Epithelial cell of prostate (primary cell): ENCODE measurements around the gene P3H4.

Experiments used
- DNase-seq: peaks from one replicate; pipeline ENCODE4 v3.0.0-alpha.2; 2011; ENCODE audit warnings: low read depth, low spot score
- H3K27ac ChIP-seq: fragments of 450-650 bp; 2 replicates; pipeline ENCODE4 v1.5.1; 2017; ENCODE audit warnings: mild to moderate bottlenecking

Gene P3H4

GRCh38 chr17:41773731-41774193 is 38.0 kb downstream of the P3H4 start:
- peak overlapping the region; percentile 100 for H3K27ac ChIP-seq
- DNase-seq: no peak

- DNase-seq: peak; percentile 95
- peak overlapping the region; percentile 100 for H3K27ac ChIP-seq
Measured at GRCh38 chr17:41773190-41773588, 38.6 kb downstream of the P3H4 start.

DNA sequence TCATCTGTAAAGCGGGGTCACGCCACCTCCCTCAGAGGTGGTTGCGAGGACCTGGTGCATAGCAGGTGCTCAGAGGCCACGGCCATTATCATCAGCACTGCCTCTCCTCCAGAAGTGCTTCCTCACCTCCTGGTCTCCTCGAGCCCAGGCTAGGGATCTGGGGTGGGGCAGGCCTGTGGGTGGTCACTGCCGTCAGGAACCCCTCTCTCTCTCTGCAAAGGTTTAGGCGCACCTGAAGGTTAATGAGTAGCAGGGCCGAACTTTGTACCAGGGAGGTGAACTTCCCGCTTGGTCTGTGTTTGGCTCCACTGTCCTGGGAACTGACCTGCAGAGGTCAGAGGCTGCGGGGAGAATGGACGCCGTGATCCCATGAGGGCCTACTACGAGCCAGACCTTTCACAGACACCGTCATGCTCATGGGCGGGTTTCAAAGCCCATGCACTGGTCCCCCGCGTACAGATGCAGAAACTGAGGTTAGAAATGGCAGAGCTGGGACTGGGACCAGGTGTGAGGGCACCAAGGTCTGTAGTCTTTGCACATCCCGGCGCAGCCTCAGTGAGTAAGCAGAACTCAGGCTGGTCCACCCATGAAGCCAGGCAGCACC is 39.1 kb downstream of the P3H4 start:
- peak overlapping the region; percentile 100 for H3K27ac ChIP-seq
- no peak for DNase-seq

DNA sequence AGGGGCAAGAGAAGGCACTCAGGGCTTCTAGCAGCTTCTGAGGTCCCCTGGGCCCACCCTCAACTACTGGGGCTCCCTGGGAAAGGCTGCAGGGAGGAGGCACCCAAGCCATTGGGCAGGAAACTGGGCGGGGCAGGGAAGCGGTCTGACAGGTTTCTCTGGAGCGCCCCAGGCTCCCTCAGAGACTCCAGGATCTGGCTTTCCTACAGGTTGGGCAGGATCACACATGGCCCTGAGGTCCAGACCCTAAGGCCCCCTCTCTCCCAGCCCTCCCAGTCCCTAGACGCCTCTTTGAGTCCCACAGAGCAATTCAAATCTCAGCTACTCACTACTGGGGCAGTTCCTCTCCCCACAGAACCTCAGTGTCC is 39.5 kb downstream of the P3H4 start:
- H3K27ac ChIP-seq: peak overlapping the region; percentile 100
- DNase-seq: no peak

DNA sequence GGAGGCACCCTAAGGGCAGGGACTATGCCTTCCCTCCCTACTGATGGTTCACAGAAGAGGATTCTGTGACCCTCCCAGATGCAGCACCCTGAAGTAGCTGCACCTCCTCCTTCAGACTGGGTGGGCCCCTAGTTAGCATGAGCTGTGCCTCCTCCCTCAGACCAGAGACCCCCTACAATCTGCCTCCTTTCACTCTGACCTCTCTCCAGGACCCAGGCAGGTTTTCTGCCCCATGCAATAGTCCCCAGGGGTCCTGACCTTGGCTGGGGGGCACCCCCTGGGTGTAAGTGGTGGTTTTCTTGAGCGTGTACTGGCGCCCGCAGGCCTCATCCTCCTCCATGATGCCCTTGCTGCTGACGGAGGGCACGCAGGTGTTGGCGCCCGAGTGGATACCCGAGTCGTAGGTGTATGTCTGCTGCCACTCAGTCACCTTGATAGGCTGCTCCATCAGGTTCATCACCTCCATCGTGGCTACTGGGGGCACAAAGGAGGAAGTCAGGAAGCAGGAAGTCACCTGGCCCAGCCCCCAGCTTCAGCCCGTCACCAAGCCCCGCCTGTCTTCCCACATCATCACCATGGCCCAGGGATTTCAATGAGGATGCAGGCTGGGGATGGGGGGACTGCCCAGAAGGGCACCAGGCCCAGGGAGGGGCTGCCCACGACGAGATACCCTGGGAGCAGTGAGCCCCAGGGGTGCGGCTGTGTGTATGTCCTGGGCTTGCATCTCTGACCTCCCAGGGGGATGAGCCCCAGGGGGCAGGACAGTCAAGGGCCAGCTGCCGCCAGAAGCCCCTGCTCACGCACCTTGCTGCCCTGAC is 40.2 kb downstream of the P3H4 start:
- peak overlapping the region; percentile 100 for H3K27ac ChIP-seq
- DNase-seq: no peak

- no peak for DNase-seq
- H3K27ac ChIP-seq: peak overlapping the region; percentile 100
Measured at GRCh38 chr17:41769985-41770384, 41.8 kb downstream of the P3H4 start.

GRCh38 chr17:41769346-41769862 is 42.3 kb downstream of the P3H4 start:
- no peak for DNase-seq
- H3K27ac ChIP-seq: peak overlapping the region; percentile 100

GRCh38 chr17:41768682-41769288 is 43.0 kb downstream of the P3H4 start:
- no peak overlapping the region for H3K27ac ChIP-seq
- no peak for DNase-seq

- no peak overlapping the region for H3K27ac ChIP-seq
- no peak for DNase-seq
Measured at GRCh38 chr17:41767324-41768042, 44.3 kb downstream of the P3H4 start.

- peak overlapping the region; percentile 39 for H3K27ac ChIP-seq
- no peak for DNase-seq
Measured at GRCh38 chr17:41766135-41766534, 45.6 kb downstream of the P3H4 start.

- peak overlapping the region; percentile 39 for H3K27ac ChIP-seq
- DNase-seq: no peak
Measured at GRCh38 chr17:41763327-41763726, 48.4 kb downstream of the P3H4 start.

DNA sequence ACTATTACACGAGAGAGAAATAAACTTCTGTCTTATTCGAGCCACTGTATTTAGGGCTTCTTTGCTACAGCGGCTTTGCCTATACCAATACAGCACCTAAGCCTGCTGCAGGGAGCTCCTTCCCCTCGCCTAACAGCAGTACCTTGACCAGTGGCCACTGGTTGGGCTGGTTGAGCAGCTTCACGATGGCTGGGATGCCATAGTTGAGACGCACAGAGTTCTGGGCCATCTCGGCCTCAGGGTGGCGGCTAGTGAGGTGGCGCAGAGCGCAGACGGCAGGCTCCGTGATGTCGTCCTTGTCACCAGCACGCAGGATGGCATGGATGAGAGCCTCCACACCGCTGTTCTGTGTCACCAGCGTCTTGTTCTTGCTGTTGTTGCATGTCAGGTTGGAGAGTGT is 48.9 kb downstream of the P3H4 start:
- DNase-seq: no peak
- peak overlapping the region; percentile 39 for H3K27ac ChIP-seq

DNA sequence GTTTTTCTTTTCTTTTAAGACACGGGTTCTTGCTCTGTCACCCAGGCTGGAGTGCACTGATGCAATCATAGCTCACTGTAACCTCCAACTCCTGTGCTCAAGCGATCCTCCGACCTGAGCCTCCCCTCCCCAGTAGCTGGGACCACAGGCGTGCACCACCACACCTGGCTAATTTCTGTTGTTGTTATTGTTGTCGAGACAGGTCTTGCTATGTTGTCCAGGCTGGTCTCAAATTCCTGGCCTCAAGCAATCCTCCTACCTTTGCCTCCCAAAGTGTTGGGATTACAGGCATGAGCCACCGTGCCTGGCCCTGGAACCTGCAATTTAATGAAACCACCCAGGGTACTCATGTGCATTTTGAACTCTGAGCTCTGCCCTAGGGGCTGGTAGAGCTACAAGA is 49.4 kb downstream of the P3H4 start:
- H3K27ac ChIP-seq: peak overlapping the region; percentile 39
- no peak for DNase-seq

DNA sequence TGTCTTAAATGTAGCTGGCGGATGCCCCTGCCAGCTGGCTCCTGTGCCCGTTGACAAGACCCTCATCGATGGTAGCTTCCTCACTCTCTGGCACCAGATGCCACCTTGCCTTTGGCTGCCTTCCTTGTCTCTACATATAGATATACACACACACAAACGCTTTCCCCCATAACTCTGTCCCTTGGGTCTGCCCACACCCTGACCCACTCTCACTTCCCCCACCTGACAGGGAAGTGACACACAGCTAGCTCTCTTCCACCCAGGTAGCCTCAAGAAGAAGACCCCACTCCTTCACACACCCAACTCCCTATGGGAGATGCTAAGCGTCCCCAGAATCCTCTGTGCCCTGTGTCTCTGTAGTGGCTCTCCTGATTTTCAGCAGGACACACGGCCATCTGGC is 50.9 kb downstream of the P3H4 start:
- no peak overlapping the region for H3K27ac ChIP-seq
- no peak for DNase-seq

DNA sequence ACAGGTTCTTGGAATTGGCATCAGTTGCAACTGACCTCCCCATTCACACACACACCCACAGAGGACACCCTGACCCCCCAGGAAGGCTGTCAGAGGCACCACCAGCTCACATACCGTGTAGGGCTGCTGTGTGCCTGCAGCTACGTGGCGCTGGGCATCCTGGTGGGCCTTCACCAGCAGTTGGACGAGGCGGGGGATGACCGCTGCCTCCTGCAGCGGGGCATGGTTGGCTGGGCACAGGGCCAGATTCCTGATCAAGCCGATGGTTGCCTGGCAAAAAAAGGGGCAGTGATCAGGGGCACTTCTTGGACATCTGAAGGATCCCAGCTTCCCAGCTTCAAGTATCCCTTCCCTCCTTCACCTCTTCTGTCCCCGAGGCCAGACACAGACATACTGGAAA is 53.1 kb downstream of the P3H4 start:
- DNase-seq: no peak
- no peak overlapping the region for H3K27ac ChIP-seq

DNA sequence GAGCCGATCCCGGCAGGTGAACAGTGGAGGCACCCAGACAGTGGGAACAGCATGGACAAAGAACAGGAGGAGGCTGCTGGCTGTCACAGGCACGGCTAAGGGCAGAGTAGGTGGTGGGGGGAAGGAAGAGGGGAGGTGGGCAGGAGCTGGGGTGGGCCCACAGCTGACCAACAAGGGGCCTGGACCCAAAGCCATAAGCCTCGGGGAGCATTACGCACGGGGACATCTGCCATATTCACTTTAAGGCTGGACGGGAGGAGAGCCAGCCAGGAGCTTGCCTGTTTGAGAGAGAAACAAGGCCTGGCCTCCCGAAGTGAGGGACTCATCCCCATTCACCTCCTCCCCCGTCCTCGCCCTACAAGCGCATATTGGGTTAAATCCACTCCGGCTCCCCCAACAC is 57.7 kb downstream of the P3H4 start:
- H3K27ac ChIP-seq: no peak overlapping the region
- no peak for DNase-seq
